HEK293 (cell line): ENCODE results near the gene ASNSD1.

Experiments
- ATF2 ChIP-seq: fragments of 450-650 bp; formaldehyde crosslinking; IDR thresholded peaks from 2 replicates; pipeline ENCODE4 v1.5.1; 2016; ENCODE audit warnings: missing biosample characterization, missing genetic modification characterization, low read depth
- HOXA7 ChIP-seq: sonication (generic); formaldehyde crosslinking; IDR thresholded peaks from 2 replicates; pipeline ENCODE4 v1.8.1; 2022; ENCODE audit warnings: missing genetic modification reagents, borderline replicate concordance
- IKZF3 ChIP-seq: fragments of 450-650 bp; IDR thresholded peaks from 2 replicates; pipeline ENCODE4 v1.5.0; 2018; ENCODE audit warnings: missing biosample characterization, mild to moderate bottlenecking, missing genetic modification characterization, moderate library complexity
- MYNN ChIP-seq: fragments of 450-650 bp; formaldehyde crosslinking; IDR thresholded peaks from 2 replicates; pipeline ENCODE4 v1.5.1; 2016; ENCODE audit warnings: missing biosample characterization, missing genetic modification characterization, borderline replicate concordance
- TCF7L2 ChIP-seq: IDR thresholded peaks from 2 replicates; pipeline ENCODE4 v1.6.1; 2011; ENCODE audit warnings: low read depth, mild to moderate bottlenecking, inconsistent platforms, low read length, moderate library complexity, borderline replicate concordance
- ZBTB20 ChIP-seq: fragments of 450-650 bp; formaldehyde crosslinking; IDR thresholded peaks from 2 replicates; pipeline ENCODE4 v1.5.1; 2016; ENCODE audit warnings: missing biosample characterization, missing genetic modification characterization
- ZFP37 ChIP-seq: fragments of 450-650 bp; formaldehyde crosslinking; IDR thresholded peaks from 2 replicates; pipeline ENCODE4 v1.5.1; 2016; ENCODE audit warnings: missing biosample characterization, missing genetic modification characterization
- ZNF324 ChIP-seq: fragments of 450-650 bp; formaldehyde crosslinking; IDR thresholded peaks from 2 replicates; pipeline ENCODE4 v1.5.1; 2016; ENCODE audit warnings: missing biosample characterization, missing genetic modification characterization
- ZNF544 ChIP-seq: fragments of 450-650 bp; formaldehyde crosslinking; IDR thresholded peaks from 2 replicates; pipeline ENCODE4 v1.5.0; 2017; ENCODE audit warnings: missing biosample characterization, missing genetic modification characterization
- TF ChIP-seq, protein P1 (sequence below): fragments of 450-650 bp; formaldehyde crosslinking; IDR thresholded peaks from 2 replicates; pipeline ENCODE4 v1.5.1; 2016; ENCODE audit warnings: missing biosample characterization, missing genetic modification characterization
- TF ChIP-seq, protein P2 (sequence below): fragments of 450-650 bp; formaldehyde crosslinking; IDR thresholded peaks from 2 replicates; pipeline ENCODE4 v1.5.1; 2017; ENCODE audit warnings: missing biosample characterization, missing genetic modification characterization

DNA sequence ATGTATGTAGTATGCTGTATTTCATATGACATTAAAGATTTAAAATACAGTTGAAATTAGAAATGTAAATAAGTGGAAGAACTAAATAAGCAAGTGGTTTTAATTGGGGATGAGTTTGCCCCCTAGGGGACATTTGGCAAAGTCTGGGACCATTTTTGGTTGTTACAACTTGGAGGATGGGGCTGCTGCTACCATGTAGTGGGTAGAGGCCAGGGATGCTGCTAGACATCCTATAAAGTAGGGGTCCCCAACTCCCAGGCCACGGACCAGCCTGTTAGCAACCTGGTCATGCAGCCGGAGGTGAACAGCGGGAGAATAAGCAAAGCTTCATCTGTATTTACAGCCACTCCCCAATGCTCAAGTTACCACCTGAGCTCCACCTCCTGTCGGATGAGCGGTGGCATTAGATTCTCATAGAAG, 27.9 kb upstream of the ASNSD1 start:
- TF ChIP-seq HOXA7 = no peak
- no peak for TF ChIP-seq ZBTB20 (tag by site-specific recombination)
- no peak for TF ChIP-seq ATF2 (tag by site-specific recombination)
- no peak for TF ChIP-seq MYNN (tag by site-specific recombination)
- no peak for TF ChIP-seq ZFP37 (tag by site-specific recombination)
- TF ChIP-seq IKZF3 = no peak
- TF ChIP-seq, protein P1, sequence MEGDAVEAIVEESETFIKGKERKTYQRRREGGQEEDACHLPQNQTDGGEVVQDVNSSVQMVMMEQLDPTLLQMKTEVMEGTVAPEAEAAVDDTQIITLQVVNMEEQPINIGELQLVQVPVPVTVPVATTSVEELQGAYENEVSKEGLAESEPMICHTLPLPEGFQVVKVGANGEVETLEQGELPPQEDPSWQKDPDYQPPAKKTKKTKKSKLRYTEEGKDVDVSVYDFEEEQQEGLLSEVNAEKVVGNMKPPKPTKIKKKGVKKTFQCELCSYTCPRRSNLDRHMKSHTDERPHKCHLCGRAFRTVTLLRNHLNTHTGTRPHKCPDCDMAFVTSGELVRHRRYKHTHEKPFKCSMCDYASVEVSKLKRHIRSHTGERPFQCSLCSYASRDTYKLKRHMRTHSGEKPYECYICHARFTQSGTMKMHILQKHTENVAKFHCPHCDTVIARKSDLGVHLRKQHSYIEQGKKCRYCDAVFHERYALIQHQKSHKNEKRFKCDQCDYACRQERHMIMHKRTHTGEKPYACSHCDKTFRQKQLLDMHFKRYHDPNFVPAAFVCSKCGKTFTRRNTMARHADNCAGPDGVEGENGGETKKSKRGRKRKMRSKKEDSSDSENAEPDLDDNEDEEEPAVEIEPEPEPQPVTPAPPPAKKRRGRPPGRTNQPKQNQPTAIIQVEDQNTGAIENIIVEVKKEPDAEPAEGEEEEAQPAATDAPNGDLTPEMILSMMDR = no peak
- TF ChIP-seq, protein P2, sequence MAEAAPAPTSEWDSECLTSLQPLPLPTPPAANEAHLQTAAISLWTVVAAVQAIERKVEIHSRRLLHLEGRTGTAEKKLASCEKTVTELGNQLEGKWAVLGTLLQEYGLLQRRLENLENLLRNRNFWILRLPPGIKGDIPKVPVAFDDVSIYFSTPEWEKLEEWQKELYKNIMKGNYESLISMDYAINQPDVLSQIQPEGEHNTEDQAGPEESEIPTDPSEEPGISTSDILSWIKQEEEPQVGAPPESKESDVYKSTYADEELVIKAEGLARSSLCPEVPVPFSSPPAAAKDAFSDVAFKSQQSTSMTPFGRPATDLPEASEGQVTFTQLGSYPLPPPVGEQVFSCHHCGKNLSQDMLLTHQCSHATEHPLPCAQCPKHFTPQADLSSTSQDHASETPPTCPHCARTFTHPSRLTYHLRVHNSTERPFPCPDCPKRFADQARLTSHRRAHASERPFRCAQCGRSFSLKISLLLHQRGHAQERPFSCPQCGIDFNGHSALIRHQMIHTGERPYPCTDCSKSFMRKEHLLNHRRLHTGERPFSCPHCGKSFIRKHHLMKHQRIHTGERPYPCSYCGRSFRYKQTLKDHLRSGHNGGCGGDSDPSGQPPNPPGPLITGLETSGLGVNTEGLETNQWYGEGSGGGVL (tag by site-specific recombination) = no peak
- TF ChIP-seq TCF7L2 = no peak
- TF ChIP-seq ZNF324 = no peak
- no peak for TF ChIP-seq ZNF544
